Left renal cortex interstitium (tissue), 4 donors: ENCODE results near the gene TMEM131L. TPM values are rescaled to one million over a fixed set of nuclear protein-coding genes. Genes with fewer than 3 reads are reported as not detected.
"Not testable (repeated sequence)": the region's sequence is repeated elsewhere in the genome, so short reads cannot be mapped to it uniquely, and the experiment has no call there.

ENCODE experiments used
- DNase-seq, 4 donors: peaks; one replicate each; pipeline ENCODE4 v3.0.0-alpha.2; 2013; ENCODE audit warnings: low read depth in 4 of 4, low spot score in 2 of 4, missing footprints in 1 of 4
- polyA plus RNA-seq, 4 donors: library from polyadenylated mRNA; unstranded; fragments of 120-200 nt; gene quantifications; one replicate each; pipeline ENCODE4 v1.2.1, GENCODE V29; 2013; ENCODE audit not compliant: insufficient read length in 4 of 4

The TMEM131L gene
- polyA plus RNA-seq, 4 donors: 22.6 to 32.0 (median 27.5) TPM

DNA sequence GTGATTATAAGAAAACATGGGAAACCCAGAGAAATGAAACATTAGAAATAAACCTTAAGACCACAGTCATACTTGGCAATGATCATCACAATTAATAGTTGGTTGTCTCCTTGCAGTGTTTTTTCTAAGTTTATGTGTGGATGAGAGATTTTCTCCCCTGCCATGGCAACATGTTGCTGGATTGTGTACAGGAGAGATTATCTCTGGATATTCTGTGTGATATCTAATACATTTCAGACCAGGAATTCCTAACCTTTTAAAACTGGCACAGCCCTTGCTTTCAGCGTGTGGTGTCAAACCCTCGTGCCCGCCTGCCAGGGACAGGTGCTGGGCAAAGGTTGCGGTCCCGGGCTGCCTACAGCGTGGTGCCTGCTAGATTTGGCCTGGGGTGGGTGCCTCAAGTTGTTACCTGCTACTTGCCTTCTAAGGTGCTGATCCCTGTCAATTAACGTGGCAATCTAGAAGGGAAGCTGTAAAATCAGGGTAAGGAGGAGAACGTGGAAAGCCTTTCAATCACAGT lies 100.5 kb downstream of the TMEM131L start:
- DNase-seq: no peak

DNA sequence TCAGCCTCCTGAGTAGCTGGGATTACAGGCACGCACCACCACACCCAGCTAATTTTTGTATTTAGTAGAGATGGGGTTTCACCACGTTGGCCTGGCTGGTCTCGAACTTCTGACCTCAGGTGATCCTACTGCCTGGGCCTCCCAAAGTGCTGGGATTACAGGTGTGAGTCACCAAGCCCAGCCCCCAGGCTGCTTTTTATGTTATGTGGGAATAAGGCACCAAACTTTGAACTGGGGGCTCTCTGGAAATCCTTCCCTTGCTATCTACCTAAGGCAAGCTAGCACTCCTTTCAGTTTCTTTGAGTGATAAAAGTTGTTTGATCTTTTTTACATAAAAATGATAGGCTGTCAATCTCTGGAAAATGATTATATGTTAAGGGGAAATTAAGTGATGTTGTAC lies 101.5 kb downstream of the TMEM131L start:
- not testable (repeated sequence) for DNase-seq

DNA sequence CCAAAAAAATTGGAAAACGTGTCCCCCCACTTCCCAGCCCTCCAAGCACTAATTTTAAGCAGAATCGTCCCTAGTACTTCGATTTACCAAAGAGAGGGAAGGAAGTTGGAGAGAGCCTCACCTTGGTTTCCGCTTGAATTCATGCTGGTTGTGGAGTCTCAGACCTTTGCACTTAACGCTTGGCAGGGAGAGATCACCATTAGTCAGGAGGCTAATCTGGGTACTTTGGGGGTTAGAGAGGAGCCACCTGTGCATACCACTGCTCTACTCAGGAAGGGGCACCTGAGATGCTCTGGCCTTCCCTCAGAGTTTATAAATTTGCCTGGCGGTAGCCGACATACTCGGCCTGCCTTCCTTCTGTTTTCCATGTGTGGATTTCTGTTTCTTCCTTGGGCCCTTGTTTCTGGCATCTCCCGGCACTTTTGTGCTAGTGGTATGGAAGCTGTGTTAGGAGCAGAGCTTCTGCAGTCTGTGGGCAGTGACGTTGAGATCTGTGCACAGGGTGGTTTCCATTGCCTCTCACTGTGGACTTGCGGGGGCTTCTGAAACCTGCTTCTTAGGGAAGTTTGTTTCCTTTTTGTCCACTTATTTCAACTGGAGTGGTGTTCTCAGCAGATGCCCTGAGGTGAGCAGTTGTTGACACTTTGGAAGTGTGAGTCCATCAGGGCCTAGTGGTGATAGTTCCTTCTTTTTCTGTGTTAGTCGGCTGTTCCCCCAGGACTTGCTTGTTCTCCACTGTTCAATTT lies 104.2 kb downstream of the TMEM131L start:
- DNase-seq: no peak

DNA sequence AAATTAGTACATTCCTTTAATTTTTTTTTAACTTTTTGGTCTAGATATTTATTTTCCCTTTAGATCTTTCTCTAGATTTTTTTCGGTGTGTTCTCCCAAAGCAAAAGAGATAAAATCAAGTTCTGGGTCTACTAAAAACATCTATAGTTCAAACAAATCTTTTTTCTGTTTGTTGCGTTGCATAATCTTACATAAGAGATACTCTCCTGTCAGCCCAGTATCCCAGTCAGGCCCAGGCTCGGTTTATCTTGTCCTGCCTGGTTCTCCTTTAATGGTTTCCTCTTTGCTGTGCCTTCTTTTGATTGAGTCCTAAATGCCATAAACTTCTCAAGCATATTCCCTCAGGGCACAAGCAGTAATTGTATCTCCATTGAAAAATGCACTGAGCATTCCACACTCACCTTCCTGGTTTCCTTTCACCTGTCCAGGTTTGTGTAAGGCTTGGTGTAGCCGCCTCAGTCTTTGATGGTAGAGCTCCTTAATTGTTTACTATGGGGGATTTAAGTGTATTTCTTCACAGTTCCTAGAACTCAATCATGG lies 104.9 kb downstream of the TMEM131L start:
- no peak for DNase-seq

DNA sequence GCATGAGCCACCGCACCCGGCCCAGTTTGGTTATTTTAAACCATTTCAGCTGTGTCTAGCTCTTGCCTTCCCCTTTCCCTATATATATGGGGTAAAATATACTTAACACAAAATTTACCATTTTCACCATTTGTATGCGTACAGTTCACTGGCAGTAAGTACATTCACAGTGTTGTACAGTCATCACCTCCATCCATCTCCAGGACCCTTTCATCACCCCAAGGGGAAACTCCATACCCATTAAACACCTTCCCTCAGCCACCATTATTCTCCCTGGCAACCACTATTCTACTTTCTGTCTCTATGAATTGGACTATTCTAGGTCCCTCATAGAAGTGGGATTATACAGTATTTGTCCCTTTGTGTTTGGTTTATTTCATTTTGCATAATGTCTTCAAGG lies 106.4 kb downstream of the TMEM131L start:
- DNase-seq: no peak

DNA sequence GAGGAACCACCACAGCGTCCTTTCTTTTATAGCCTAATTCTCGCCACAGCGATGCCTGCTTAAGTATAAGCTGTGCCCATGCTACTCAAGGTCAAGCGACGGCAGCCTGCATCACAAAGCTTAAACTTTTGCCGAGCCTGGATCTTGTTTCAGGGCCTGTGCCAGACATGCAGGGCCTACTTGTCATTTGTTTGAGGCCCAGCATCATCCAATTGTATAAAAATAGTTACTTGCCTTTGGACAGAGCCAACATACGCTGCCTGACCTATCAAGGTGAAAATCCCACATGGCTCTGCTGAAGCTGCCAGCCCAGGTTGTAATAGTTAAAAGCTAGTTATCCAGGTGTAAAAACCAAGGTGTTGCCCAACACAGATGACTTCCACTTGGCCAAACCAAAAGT lies 107.1 kb downstream of the TMEM131L start:
- no peak for DNase-seq

DNA sequence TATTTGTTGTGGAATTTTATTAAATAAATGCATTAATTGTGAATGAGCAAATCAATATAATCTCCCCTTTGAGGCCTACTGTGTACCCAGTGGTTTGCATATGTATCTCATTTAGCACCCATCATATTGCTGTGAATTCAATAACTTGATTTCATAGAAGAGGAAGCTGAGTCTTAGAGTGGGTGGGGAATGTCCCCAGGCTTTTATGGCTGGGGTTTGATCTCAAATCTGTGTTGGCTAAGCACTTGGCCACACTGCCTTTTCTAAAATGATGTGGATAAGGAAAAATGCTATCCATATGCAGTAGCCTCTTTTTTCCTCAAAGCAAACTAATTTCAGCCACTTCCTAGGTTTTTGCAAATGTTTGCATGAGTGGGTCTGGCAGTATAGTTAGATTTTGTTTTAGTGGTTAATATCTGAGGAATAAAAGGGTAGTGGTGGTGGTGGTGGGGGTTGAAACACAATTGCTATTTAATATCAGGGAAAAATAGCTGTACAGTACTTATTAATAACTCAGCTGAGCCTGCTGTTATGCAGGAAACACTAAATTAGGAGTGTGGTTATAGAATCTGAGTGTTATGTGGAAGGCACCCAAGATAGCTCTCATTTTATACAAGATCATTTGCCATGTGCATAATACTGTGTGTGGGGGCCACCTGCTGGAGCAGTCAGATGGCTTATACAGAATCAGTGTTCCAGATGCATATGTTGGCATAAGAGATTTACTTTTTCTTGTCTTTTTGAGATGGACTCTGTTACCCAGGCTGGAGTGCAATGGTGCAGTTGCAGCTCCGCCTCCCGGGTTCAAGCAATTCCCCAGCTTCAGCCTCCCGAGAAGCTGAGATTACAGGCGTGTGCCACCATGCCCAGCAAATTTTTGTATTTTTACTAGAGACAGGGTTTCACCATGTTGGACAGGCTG lies 108.0 kb downstream of the TMEM131L start:
- peak in 1 of 4 donors; percentile 59 for DNase-seq

DNA sequence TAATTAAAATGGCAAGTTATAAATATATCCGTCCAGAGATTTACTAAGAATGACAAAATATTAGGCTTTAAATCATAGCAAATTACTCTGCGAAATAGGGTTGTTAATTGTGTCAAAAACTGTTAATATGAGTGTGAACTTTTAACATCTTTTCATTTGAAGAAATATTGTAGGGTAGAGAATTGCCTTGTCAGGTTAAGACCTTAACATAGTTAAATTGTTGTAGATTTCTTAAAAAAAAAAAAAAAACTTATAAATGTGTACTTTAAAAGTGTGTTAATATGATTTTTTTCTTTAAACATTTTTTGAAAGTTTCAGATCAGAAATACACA lies 110.2 kb downstream of the TMEM131L start:
- no peak for DNase-seq

DNA sequence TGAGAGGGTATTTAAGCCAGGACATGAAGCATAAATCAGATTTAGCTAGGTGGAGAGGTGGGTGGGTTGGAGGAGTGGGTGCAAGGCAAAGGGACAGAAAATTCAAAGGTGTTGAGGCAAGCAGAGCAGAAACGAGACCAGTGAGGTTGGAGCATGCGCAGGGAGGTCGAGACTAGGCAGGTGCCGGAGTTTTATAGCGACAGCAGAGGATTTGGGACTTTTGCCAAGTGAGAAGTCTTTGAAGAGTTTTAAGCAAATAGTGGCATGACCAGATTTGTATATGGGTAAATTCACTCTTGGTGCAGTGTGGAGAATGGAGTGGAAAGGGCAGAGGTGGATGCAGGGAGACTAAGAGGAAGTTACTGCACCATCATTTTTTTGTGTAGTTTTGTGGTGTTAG lies 110.9 kb downstream of the TMEM131L start:
- no peak for DNase-seq

DNA sequence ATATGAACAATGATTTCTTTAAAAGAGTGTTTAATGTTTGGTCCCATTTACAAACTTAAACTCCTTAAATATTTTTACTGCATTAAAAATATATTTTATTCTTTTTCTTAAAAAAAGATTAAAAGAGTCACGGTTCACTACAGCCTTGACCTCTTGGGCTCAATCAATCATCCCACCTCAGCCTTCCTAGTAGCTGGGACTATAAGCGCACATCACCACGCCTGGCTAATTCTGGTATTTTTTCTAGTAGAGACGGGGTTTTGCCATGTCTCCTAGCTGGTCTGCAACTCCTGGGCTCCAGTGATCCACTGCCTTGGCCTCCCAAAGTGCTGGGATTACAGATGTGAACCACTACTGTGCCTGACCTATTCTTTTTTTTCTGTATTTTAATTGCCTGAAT lies 113.2 kb downstream of the TMEM131L start:
- DNase-seq: no peak

DNA sequence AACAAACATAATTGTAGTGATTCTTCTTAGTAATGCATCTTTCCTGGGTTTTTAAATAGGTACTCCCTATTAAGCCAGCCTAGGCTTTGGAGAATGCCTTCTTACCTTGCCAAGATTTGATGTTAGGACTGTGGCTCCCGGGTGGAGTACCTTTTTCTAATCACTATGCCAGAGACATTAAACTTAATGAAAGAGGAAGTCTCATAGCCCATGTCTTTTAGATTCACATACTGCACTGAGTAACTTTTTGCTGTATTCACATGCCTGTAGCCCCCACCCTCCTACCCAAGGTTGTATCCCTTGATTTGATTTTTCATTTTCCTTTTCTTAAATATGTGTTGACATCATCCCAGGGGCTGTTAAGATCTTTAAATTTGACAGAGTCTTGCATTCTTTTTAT lies 113.7 kb downstream of the TMEM131L start:
- no peak for DNase-seq

DNA sequence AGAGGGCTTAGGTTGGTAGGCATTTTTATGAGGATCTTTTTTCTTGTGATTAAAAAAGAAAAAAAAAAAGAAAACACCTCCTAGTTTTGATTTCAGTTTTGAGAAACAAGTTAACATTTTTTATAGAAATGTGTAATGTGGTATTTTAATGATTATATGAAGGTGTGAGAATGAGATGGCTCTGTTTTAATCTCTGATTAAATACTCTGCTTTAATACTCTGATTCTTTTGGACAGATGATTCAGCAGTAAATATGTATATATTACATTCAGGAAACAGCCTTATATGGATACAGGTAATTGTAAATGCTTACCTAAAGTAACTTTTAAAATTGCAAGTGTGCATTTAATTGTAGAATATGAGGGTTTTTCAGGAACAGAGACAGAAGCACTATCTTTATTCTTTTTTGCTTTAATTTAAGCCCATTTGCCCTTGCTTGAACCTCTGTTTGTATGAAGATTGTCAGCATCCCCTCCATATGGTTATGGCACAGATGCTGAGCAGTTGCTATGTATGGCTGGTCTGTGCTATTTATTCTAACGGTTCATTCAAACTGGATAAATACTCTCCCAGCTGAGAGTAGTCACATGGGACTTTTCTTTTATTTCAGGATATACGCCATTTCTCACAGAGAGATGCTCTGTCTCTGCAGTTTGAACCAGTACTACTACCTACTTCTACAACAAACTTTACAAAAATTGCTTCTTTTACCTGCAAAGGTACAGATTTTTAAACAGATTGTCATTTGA lies 117.0 kb downstream of the TMEM131L start:
- DNase-seq: no peak

DNA sequence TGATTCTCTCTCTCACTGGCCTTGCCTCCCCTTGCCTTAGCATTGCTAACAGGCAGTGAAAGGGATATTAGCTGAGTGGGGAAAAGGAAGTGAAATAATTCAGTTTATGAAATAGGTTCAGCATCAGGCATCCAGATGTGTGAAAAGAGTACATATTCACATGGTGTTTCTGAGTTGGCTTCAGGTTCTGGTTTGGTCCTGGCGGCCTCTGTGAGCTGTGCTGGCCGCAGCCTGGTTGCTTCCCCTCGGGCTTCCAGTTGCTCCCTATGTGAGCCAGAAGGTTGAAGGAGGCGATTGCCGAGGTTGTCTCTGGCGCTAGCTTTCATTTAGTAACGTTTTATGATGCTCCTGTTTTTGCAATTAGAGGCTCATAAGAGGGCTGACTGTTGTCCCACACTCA lies 118.9 kb downstream of the TMEM131L start:
- DNase-seq: no peak

DNA sequence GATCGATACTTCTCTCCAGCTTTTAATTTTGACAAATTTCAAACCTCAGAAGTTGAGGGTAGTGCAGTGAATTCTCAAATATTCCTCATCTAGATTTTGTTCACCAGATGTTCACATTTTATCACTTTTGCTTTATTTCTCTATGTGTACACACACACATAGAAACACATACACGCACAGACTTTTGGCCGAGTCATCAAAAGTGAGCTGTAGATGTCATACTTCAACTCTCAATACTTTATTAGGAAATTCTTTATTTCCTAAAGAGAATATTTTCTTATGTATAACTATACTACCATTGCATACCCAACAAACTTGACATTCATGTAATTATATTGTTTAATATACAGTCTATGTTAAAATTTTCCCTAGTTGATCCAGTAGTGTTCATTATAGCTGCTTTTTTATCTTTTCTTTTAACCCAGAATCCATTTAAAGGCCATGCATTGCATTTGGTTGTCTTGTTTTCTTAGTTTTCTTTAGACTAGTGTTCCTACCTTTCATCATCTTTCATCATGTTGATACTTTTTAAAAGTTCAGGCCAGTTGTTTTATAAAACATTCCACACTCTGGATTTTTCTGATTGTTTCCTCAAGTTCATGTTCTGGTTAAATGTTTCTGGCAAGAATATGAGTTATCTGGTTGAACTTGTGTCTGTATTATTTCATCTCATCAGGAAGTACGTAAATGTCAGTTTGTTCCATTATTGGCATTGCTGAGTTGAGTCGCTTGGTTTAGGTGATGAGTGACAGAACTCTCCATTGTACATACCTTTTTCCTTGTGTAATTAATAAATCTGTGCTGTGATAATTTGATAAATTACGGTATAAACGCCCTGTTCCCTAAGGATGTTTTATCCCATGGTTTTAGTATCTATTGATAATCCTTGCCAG lies 123.8 kb downstream of the TMEM131L start:
- no peak for DNase-seq

DNA sequence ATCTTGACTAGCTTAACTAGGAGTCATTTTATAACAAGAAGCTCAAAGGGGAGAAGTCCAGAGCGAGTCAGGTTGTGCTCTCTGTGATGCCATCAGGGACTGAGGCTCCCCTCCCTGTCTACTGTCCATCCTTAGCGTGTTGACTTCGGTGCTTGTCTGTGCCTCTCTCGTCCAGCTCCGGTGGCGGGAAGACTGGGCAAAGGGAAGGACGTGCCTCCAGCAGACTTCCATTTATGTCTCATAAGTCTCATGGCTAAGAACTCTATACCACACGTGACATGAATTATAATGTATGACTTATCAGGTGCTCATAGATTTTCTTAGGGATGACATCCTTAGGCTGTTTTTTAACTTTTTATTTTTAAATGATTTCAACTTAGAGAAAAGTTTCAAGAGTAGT lies 125.3 kb downstream of the TMEM131L start:
- DNase-seq: no peak

DNA sequence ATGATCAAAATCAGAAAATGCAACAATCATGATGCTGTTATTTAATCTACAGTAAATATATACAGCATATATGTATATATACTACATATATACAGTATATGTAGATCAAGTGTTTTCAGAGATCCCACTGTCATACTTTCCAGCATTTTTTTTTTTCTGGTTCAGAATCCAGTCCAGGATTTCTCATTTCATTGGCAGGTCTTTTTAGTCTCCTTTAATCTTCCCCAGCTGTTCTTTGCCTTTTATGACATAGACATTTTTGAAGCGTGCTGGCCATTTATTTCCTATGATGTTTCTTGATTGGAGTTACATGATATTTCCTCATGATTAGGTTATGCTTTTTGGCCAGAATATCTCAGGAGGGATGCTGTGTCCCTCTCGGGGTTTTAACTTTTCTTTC lies 125.9 kb downstream of the TMEM131L start:
- DNase-seq: no peak

DNA sequence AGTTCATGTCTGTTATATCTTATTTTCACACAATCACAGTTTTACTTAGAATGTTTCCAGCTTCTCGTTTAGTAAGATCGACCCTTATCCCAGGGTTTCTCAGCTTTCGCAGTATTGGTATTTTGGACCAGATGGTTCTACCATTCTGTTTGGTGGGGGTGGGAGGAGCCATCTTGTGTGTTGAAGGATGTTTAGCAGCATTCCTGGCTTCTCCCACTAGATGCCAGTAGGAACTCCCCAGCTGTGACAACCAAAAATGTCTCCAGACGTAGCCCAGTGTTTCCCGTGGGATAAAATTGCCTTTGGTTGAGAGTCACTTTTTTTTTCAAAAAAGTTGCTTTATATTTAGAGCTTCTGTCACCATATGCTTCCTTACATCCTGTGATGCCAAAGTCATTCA lies 127.0 kb downstream of the TMEM131L start:
- DNase-seq: no peak

DNA sequence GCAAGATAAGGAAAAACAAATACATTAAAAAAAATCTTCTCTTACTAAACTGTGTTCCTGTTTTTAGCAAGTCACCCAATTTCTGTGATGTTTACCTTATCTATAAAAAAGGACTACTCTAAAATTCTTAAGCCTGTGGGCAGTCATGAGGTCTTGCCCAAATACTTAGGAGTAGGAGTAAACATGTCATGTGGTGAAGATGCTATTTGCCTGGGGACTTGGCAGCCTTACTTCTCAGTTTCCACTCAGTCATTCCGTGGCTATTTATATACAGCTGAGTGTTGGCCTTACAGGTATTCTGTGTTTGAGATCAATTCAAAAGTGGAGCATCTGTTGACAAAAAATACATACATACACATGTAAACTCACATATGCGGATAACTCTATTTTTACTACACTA lies 128.1 kb downstream of the TMEM131L start:
- no peak for DNase-seq

DNA sequence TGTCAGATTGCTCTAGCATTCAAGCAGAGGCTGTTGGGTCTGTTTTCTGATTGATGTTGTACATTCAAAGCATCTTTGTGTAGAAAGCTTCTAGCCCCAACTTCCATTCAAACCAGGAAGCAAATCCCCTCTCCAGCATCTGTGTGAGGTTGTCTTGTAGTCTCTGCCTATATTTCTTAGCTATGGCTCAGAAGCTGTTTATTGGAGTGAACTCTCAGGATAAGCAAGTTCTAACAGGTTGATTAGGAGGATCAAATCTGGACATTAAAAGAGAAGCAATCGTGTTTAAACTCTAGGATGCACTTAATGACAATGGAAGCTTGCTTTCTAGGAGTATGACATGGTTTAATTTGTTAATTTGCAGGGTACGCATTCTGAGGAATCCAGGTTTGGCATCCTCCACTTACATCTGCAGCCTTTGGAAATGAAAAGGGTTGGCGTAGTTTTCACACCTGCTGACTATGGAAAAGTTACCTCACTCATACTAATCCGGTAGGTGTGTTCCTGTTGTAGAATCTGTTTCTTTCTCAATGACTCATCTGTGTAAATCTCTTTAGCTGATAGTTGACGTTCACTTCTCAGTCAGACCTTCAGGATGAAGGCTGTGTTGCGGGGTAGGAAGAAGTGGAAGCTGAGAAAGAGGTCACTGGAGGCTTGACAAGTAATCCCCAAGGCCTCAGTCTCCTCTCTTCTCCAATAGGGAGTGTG lies 129.9 kb downstream of the TMEM131L start:
- no peak for DNase-seq
